Smooth muscle cell (in vitro differentiated cells): ENCODE data around the gene LAIR2. TPM values are rescaled to one million over a fixed set of nuclear protein-coding genes. Genes with fewer than 3 reads are reported as not detected.

Source experiments
- DNase-seq: peaks from one replicate; lab custom pipeline; 2025; ENCODE audit not compliant: unreplicated experiment; lab: John Stamatoyannopoulos, UW
- H2AFZ ChIP-seq: fragments of 200-600 bp; sonication (generic); 2 replicates; pipeline ENCODE4 v1.6.0; 2016; ENCODE audit warnings: antibody characterized with exemption, low read depth, mild to moderate bottlenecking
- H3F3A ChIP-seq: fragments of 200-600 bp; sonication (generic); 2 replicates; pipeline ENCODE4 v1.6.0; 2017; ENCODE audit warnings: antibody characterized with exemption, low read depth
- H3K27ac ChIP-seq: fragments of 200-600 bp; sonication (generic); 2 replicates; pipeline ENCODE4 v1.5.1; 2016; ENCODE audit warnings: low read depth, mild to moderate bottlenecking
- H3K27me3 ChIP-seq: fragments of 200-600 bp; sonication (generic); 2 replicates; pipeline ENCODE4 v1.6.1; 2016; ENCODE audit warnings: low read depth, mild to moderate bottlenecking
- H3K36me3 ChIP-seq: fragments of 200-600 bp; sonication (generic); 2 replicates; pipeline ENCODE4 v1.5.1; 2016; ENCODE audit warnings: low read depth
- H3K4me1 ChIP-seq: fragments of 200-600 bp; sonication (generic); 2 replicates; pipeline ENCODE4 v1.5.1; 2016; ENCODE audit warnings: low read depth
- H3K4me2 ChIP-seq: fragments of 200-600 bp; sonication (generic); 2 replicates; pipeline ENCODE4 v1.6.0; 2016; ENCODE audit warnings: mild to moderate bottlenecking
- H3K4me3 ChIP-seq: fragments of 200-600 bp; sonication (generic); 2 replicates; pipeline ENCODE4 v1.5.1; 2016; ENCODE audit warnings: mild to moderate bottlenecking
- H3K79me2 ChIP-seq: fragments of 200-600 bp; sonication (generic); 2 replicates; pipeline ENCODE4 v1.6.0; 2016; ENCODE audit warnings: low read depth, mild to moderate bottlenecking
- H3K9ac ChIP-seq: fragments of 200-600 bp; sonication (generic); 2 replicates; pipeline ENCODE4 v1.6.0; 2016; ENCODE audit warnings: low read depth
- H3K9me3 ChIP-seq: fragments of 200-600 bp; sonication (generic); replicated peaks from 2 replicates; pipeline ENCODE4 v1.5.1; 2016; ENCODE audit warnings: low read depth
- H4K20me1 ChIP-seq: fragments of 200-600 bp; sonication (generic); 2 replicates; pipeline ENCODE4 v1.6.0; 2016; ENCODE audit warnings: low read depth
- WGBS: methylation state at CpG from one replicate; pipeline ENCODE4 v1.1.7; 2016; ENCODE audit warnings: low lambda C conversion rate; 5-methylcytosine and 5-hydroxymethylcytosine counted together
- polyA plus RNA-seq: library from polyadenylated mRNA; unstranded; fragments of >200 nt; fragmentation: Nextera tagmentation; extraction: Ambion mirVana; gene quantifications from 2 replicates; pipeline ENCODE4 v1.2.1, GENCODE V29; 2016
- total RNA-seq: library from RNA; depleted of rRNA; stranded (reverse); fragments of >200 nt; gene quantifications from 2 replicates; pipeline ENCODE4 v1.2.3, GENCODE V29; 2014
- TF ChIP-seq, protein P1 (sequence below): fragments of 200-600 bp; sonication (generic); IDR thresholded peaks from 2 replicates; pipeline ENCODE4 v1.5.1; 2017; ENCODE audit warnings: borderline replicate concordance, mild to moderate bottlenecking, antibody characterized with exemption; ENCODE audit not compliant: insufficient read depth, poor library complexity, severe bottlenecking

LAIR2 gene
- total and polyA plus RNA-seq, 2 experiments from 2014 or later, result not detected

DNA sequence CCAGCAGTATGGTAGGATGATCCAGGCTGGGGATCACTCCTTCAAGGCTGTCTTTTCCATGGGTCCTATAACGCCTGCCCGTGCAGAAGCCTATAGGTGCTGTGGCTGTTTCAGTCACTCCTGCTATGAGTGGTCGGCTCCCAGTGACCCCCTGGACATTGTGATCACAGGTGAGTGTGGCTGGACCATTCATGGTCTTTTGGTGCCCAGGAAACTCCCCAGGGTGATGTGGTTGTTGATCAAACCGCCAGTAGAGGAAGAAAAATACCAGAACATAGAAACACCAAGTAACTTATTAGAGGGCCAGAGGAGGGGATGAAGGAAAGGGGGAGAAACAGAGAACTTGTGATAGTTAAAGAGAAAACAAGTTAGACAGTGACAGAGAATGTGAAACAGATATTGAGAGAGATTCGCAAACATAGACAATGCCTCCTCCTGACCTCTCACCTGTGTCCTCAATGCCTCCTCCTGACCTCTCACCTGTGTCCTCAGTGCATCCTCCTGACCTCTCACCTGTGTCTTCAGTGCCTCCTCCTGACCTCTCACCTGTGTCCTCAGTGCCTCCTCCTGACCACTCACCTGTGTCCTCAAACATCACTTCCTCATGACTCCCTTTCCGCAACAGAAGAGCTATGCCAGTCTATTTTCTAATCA lies 19.4 kb downstream of the LAIR2 start:
- Histone ChIP-seq H3K9ac (no peak overlapping the region), H3K4me3 (no peak overlapping the region), H2AFZ (no peak overlapping the region), H3K27ac (no peak overlapping the region), H3K79me2 (no peaks in the 10 kb centered on the region), H3K27me3 (no peaks in the 10 kb centered on the region), H3K4me1 (no peaks in the 10 kb centered on the region), H3K36me3 (no peaks in the 10 kb centered on the region), H3K4me2 (no peak overlapping the region), H3K9me3 (no peaks in the 10 kb centered on the region), H4K20me1 (no peaks in the 10 kb centered on the region), H3F3A (no peaks in the 10 kb centered on the region)
- TF ChIP-seq, protein P1, sequence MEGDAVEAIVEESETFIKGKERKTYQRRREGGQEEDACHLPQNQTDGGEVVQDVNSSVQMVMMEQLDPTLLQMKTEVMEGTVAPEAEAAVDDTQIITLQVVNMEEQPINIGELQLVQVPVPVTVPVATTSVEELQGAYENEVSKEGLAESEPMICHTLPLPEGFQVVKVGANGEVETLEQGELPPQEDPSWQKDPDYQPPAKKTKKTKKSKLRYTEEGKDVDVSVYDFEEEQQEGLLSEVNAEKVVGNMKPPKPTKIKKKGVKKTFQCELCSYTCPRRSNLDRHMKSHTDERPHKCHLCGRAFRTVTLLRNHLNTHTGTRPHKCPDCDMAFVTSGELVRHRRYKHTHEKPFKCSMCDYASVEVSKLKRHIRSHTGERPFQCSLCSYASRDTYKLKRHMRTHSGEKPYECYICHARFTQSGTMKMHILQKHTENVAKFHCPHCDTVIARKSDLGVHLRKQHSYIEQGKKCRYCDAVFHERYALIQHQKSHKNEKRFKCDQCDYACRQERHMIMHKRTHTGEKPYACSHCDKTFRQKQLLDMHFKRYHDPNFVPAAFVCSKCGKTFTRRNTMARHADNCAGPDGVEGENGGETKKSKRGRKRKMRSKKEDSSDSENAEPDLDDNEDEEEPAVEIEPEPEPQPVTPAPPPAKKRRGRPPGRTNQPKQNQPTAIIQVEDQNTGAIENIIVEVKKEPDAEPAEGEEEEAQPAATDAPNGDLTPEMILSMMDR, result no peak
- no peak for DNase-seq
- WGBS, result 70% methylated on average over 6 of the region's 6 CpGs

GRCh38 chr19:54523403-54523802 lies 20.8 kb downstream of the LAIR2 start:
- no peaks in the 10 kb centered on the region for H3K27me3 ChIP-seq
- no peaks in the 10 kb centered on the region for H3K4me1 ChIP-seq
- H3K4me3 ChIP-seq, result no peak overlapping the region
- no peak overlapping the region for H3K4me2 ChIP-seq
- H3K9ac ChIP-seq, result no peak overlapping the region
- H3K79me2 ChIP-seq, result no peaks in the 10 kb centered on the region
- TF ChIP-seq, protein P1, result no peak
- no peak for DNase-seq
- no peak overlapping the region for H3K27ac ChIP-seq
- 54% methylated on average over 5 of the region's 5 CpGs for WGBS
- H4K20me1 ChIP-seq, result no peaks in the 10 kb centered on the region
- H3K36me3 ChIP-seq, result no peaks in the 10 kb centered on the region
- H3K9me3 ChIP-seq, result no peaks in the 10 kb centered on the region
- no peak overlapping the region for H2AFZ ChIP-seq
- H3F3A ChIP-seq, result no peaks in the 10 kb centered on the region

GRCh38 chr19:54525636-54526035 lies 23.0 kb downstream of the LAIR2 start:
- H4K20me1 ChIP-seq, result no peaks in the 10 kb centered on the region
- H3K4me2 ChIP-seq, result no peak overlapping the region
- H3K27ac ChIP-seq, result no peak overlapping the region
- no peak overlapping the region for H3K9ac ChIP-seq
- no peaks in the 10 kb centered on the region for H3K4me1 ChIP-seq
- no peak for DNase-seq
- H3K79me2 ChIP-seq, result no peaks in the 10 kb centered on the region
- H3F3A ChIP-seq, result no peaks in the 10 kb centered on the region
- H3K4me3 ChIP-seq, result no peak overlapping the region
- H3K36me3 ChIP-seq, result no peaks in the 10 kb centered on the region
- WGBS, result 71% methylated on average over 5 of the region's 5 CpGs
- no peak overlapping the region for H2AFZ ChIP-seq
- TF ChIP-seq, protein P1, result no peak
- no peaks in the 10 kb centered on the region for H3K27me3 ChIP-seq
- H3K9me3 ChIP-seq, result peaks cover 2% of the 10 kb centered on the region

DNA sequence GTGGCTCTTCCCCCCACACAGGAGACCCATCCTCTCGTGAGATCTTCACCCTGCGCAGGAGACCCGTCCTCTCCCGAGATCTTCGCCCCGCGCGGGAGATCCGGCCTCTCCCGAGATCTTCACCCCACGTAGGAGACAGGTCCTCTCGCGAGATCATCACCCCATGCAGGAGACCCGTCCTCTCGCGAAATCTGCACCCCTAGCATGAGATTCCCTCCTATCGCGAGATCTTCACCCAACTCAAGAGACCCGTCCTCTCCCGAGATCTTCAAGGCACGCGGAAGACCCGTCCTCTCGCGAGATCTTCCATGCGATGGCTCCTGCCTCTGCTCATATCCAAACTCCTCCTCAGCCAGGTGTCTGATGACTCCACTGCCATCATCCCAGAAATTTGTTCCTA lies 24.3 kb downstream of the LAIR2 start:
- H3K4me3 ChIP-seq, result no peak overlapping the region
- WGBS, result 83% methylated on average over 26 of the region's 26 CpGs

More for the DNA sequence above, 24.3 kb downstream of the LAIR2 start:
- no peaks in the 10 kb centered on the region for H3F3A ChIP-seq
- H3K27me3 ChIP-seq, result no peaks in the 10 kb centered on the region
- no peak overlapping the region for H3K27ac ChIP-seq
- H3K79me2 ChIP-seq, result no peaks in the 10 kb centered on the region
- peaks cover 2% of the 10 kb centered on the region for H3K9me3 ChIP-seq
- TF ChIP-seq, protein P1, result no peak
- H3K4me1 ChIP-seq, result no peaks in the 10 kb centered on the region
- no peak overlapping the region for H3K4me2 ChIP-seq
- DNase-seq, result no peak
- no peak overlapping the region for H2AFZ ChIP-seq
- no peaks in the 10 kb centered on the region for H3K36me3 ChIP-seq
- H4K20me1 ChIP-seq, result no peaks in the 10 kb centered on the region
- H3K9ac ChIP-seq, result no peak overlapping the region
